GM12892 (cell line): ENCODE data around the gene C11orf52.

Experiments used
- POLR2A ChIP-seq: IDR thresholded peaks from 2 replicates; pipeline ENCODE4 v1.6.1; 2011; ENCODE audit warnings: low read depth, low read length, control low read depth
- POLR2AphosphoS5 ChIP-seq: IDR thresholded peaks from 2 replicates; pipeline ENCODE4 v1.6.1; 2011; ENCODE audit warnings: low read depth, low read length, control low read depth

DNA sequence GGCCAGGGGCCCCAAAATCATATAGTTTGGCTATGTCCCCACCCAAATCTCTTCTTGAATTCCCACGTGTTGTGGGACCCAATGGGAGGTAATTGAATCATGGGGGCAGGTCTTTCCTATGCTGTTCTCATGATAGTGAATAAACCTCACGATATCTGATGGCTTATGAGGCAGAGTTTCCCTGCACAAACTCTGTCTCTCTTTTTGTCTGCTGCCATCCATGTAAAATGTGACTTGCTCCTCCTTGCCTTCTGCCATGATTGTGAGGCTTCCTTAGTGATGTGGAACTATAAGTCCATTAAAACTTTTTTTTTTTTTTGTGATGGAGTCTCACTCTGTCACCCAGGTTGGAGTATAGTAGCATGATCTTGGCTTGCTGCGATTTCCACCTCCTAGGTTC, 32.9 kb downstream of the C11orf52 start:
- TF ChIP-seq POLR2A (no peak), POLR2AphosphoS5 (no peak)
